GM12865 (cell line): ENCODE results near the gene C7.

Experiments
- DNase-seq: peaks from one replicate; pipeline ENCODE4 v3.0.0; 2010; ENCODE audit warnings: low read depth
- H3K4me3 ChIP-seq: 2 replicates; pipeline ENCODE4 v1.5.1; 2011; ENCODE audit warnings: mild to moderate bottlenecking, low read depth, low read length, control low read depth
- CTCF ChIP-seq: IDR thresholded peaks from 2 replicates; pipeline ENCODE4 v1.5.1; 2011; ENCODE audit warnings: low read length, control low read depth, low read depth, inconsistent platforms; ENCODE audit not compliant: insufficient read depth; ENCODE audit errors: missing control alignments

C7 gene

GRCh38 chr5:40958811-40959210, 49.5 kb downstream of the C7 start:
- no peak for DNase-seq
- no peak for TF ChIP-seq CTCF

GRCh38 chr5:40960037-40960436, 50.7 kb downstream of the C7 start:
- no peak for DNase-seq
- no peak overlapping the region for H3K4me3 ChIP-seq
- TF ChIP-seq CTCF = no peak

More at GRCh38 chr5:40958811-40959210, 49.5 kb downstream of the C7 start:
- H3K4me3 ChIP-seq = no peak overlapping the region

- no peak overlapping the region for H3K4me3 ChIP-seq
- no peak for DNase-seq
- no peak for TF ChIP-seq CTCF
Observed at GRCh38 chr5:40962207-40962955, 53.1 kb downstream of the C7 start.

GRCh38 chr5:40972434-40972833, 63.1 kb downstream of the C7 start:
- no peak overlapping the region for H3K4me3 ChIP-seq
- no peak for TF ChIP-seq CTCF
- DNase-seq = no peak

- no peak for DNase-seq
- no peak overlapping the region for H3K4me3 ChIP-seq
- no peak for TF ChIP-seq CTCF
Observed at GRCh38 chr5:40973364-40974004, 64.2 kb downstream of the C7 start.

- no peak for TF ChIP-seq CTCF
- H3K4me3 ChIP-seq = no peak overlapping the region
- no peak for DNase-seq
Observed at GRCh38 chr5:40976041-40976440, 66.7 kb downstream of the C7 start.
